Cardiac muscle cell (in vitro differentiated cells and primary cell): ENCODE measurements around the gene TIFAB. TPM values are rescaled to one million over a fixed set of nuclear protein-coding genes. Genes with fewer than 3 reads are reported as not detected.

Source experiments
- DNase-seq, 2 donors: peaks; one replicate each; pipeline versions ENCODE4 v3.0.0 to v3.0.0-alpha.2; 2010 to 2017; ENCODE audit warnings: low read depth in 1 of 2, low spot score in 1 of 2
- H3K27ac ChIP-seq: fragments of 200-600 bp; sonication (generic); 2 replicates; pipeline ENCODE4 v1.5.1; 2016
- H3K27me3 ChIP-seq: fragments of 200-600 bp; sonication (generic); 2 replicates; pipeline ENCODE4 v1.6.0; 2016; ENCODE audit warnings: control low read depth
- H3K36me3 ChIP-seq: fragments of 200-600 bp; sonication (generic); 2 replicates; pipeline ENCODE4 v1.5.1; 2016; ENCODE audit warnings: control low read depth
- H3K4me1 ChIP-seq: fragments of 200-600 bp; sonication (generic); 2 replicates; pipeline ENCODE4 v1.8.1; 2017; ENCODE audit warnings: low read depth, mild to moderate bottlenecking, mixed run types
- H3K4me3 ChIP-seq: fragments of 200-600 bp; sonication (generic); 2 replicates; pipeline ENCODE4 v1.5.1; 2016; ENCODE audit warnings: mild to moderate bottlenecking
- H3K9me3 ChIP-seq: fragments of 200-600 bp; sonication (generic); 2 replicates; pipeline ENCODE4 v1.5.1; 2017; ENCODE audit warnings: low read depth, mild to moderate bottlenecking, control low read depth
- polyA plus RNA-seq: library from polyadenylated mRNA; unstranded; fragments of >200 nt; fragmentation: Nextera tagmentation; extraction: Ambion mirVana; gene quantifications from 2 replicates; pipeline ENCODE4 v1.2.1, GENCODE V29; 2016
- total RNA-seq: library from RNA; depleted of rRNA; stranded (reverse); fragments of >200 nt; gene quantifications from 2 replicates; pipeline ENCODE4 v1.2.3, GENCODE V29; 2016
- TF ChIP-seq, protein P1 (sequence below): IDR thresholded peaks from 2 replicates; pipeline ENCODE4 v1.5.1; 2012; ENCODE audit warnings: low read depth, mild to moderate bottlenecking, low read length

Gene TIFAB
- total and polyA plus RNA-seq, 2 experiments from 2014 or later, result not detected

DNA sequence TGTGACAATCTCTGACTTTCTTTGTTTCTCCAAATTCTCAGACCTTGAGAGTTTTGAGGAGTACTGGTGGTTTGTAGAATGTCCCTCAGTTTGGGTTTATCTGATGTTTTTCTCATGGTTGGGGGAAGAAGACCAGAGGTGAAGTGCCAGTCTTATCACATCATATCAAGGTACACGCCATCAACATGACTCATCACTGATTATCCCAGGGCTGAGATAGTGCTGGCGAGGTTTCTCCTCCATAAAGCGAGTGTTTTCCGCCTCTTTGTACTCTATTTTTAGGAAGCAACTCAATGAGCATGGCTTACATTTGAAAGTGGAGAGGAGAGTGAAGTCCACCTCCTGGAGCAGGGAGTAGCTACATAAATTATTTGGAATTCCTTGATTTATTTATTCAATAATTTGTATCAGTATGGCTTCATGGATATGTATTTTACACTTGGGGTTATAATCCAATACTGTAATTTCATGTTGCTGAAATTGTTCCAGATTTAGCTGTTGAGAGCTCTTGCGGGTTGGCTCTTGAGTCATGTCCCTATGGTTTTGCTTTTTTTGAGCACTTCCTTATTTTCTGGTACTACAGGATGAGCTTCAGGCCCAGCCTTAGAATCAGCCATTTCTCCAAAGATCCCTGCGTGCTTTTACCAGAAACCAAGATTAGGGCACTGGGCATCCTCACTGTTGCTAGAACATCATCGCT, 28.9 kb downstream of the TIFAB start:
- no peak overlapping the region for H3K27ac ChIP-seq
- H3K9me3 ChIP-seq, result no peaks in the 10 kb centered on the region
- peaks cover 18% of the 10 kb centered on the region for H3K4me1 ChIP-seq
- no peaks in the 10 kb centered on the region for H3K27me3 ChIP-seq
- peak in 1 of 2 donors; percentile 30 for DNase-seq
- no peak overlapping the region for H3K4me3 ChIP-seq
- TF ChIP-seq, protein P1, sequence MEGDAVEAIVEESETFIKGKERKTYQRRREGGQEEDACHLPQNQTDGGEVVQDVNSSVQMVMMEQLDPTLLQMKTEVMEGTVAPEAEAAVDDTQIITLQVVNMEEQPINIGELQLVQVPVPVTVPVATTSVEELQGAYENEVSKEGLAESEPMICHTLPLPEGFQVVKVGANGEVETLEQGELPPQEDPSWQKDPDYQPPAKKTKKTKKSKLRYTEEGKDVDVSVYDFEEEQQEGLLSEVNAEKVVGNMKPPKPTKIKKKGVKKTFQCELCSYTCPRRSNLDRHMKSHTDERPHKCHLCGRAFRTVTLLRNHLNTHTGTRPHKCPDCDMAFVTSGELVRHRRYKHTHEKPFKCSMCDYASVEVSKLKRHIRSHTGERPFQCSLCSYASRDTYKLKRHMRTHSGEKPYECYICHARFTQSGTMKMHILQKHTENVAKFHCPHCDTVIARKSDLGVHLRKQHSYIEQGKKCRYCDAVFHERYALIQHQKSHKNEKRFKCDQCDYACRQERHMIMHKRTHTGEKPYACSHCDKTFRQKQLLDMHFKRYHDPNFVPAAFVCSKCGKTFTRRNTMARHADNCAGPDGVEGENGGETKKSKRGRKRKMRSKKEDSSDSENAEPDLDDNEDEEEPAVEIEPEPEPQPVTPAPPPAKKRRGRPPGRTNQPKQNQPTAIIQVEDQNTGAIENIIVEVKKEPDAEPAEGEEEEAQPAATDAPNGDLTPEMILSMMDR, result no peak
- no peaks in the 10 kb centered on the region for H3K36me3 ChIP-seq

DNA sequence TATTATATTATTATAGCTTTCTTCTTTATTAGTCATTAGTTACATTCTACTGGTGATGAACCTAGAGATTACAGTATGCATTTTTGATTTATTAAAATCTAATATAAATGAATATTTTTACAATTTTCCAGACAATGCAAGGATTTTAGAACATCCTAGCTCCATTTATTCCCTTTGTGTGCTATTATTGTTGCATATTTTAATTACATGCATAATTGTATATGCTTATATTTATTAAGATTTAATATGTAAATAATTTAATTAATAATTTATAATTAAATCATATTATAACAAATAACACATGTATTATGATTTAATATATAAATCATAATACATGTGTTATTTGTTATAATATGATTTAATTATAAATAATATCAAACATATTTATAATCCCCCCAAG, 29.7 kb downstream of the TIFAB start:
- Histone ChIP-seq H3K9me3 (no peaks in the 10 kb centered on the region), H3K36me3 (no peaks in the 10 kb centered on the region), H3K27me3 (no peaks in the 10 kb centered on the region), H3K4me1 (peaks cover 18% of the 10 kb centered on the region), H3K27ac (no peak overlapping the region), H3K4me3 (no peak overlapping the region)
- TF ChIP-seq, protein P1, result no peak
- DNase-seq, result no peak

DNA sequence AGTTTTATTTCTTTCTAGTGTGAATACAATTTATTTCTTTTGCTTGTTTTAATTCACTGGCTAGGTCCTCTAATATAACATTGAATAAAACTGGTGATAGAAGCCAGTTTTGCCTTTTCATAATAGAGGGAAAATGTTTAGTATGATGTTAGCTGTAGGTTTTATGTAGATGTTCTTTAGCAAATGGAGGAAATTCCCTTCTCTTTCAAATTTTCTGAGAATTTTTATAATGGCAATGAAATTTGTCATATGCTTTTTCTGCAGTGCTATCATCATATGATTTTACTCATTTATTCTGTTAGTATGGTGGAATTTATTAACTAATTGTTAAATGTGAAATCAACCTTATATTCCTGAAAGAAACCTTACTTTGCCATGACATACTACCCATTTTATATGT, 35.1 kb downstream of the TIFAB start:
- peaks cover 7% of the 10 kb centered on the region for H3K27me3 ChIP-seq
- H3K27ac ChIP-seq, result no peak overlapping the region
- DNase-seq, result no peak
- TF ChIP-seq, protein P1, result no peak
- H3K4me3 ChIP-seq, result no peak overlapping the region
- H3K4me1 ChIP-seq, result no peaks in the 10 kb centered on the region
- H3K9me3 ChIP-seq, result no peaks in the 10 kb centered on the region
- no peaks in the 10 kb centered on the region for H3K36me3 ChIP-seq

DNA sequence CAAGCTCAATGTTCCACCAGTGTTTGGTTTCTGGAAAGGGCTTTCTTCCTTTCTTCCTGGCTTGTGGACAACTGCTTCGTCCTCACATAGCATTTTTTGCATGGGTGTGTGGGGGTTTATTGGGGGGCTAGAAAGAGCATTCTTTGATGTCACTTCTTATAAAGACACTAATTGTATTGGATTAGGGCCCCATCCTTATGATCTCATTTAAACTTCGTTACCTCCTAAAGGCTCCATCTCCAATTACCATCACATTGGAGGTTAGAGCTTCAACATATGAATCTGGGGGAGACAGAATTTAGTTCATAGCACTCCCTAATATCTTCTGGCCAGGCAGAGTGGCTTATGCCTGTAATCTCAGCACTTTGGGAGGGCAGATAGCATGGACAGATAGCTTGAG, 47.1 kb downstream of the TIFAB start:
- DNase-seq, result no peak
- Histone ChIP-seq H3K27ac (no peak overlapping the region), H3K9me3 (no peaks in the 10 kb centered on the region), H3K36me3 (no peaks in the 10 kb centered on the region), H3K27me3 (no peaks in the 10 kb centered on the region), H3K4me3 (no peak overlapping the region), H3K4me1 (peaks cover 11% of the 10 kb centered on the region)
- TF ChIP-seq, protein P1, result no peak

DNA sequence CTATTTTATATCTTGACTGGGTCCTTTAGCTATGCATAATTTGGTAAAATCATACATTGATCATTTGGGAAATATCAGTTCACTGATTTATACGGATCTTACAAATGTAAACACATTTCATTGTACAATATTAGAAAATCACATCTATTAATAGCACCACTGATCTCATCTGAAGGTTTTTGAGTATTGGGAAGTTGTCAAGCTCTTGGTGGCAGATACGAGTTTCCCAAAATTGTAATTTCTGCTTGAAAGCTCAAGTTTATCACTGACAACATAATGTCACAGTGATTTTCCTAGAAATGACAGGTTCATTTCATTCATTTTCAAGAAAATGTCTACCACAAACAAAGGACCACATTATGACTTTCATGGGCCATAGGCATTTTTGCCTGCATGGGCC, 50.1 kb downstream of the TIFAB start:
- peaks cover 23% of the 10 kb centered on the region for H3K4me1 ChIP-seq
- no peak for DNase-seq
- H3K4me3 ChIP-seq, result no peak overlapping the region
- no peak overlapping the region for H3K27ac ChIP-seq
- no peaks in the 10 kb centered on the region for H3K36me3 ChIP-seq
- TF ChIP-seq, protein P1, result no peak
- no peaks in the 10 kb centered on the region for H3K9me3 ChIP-seq
- no peaks in the 10 kb centered on the region for H3K27me3 ChIP-seq
